GM08714 (cell line): ENCODE data around the gene CMTM1.
"Not testable (repeated sequence)": the region's sequence is repeated elsewhere in the genome, so short reads cannot be mapped to it uniquely, and the experiment has no call there.

Experiments used
- H3K4me3 ChIP-seq: fragments of 200-500 bp; sonication (Bioruptor generic); 2 replicates; pipeline ENCODE4 v1.5.1; 2014; ENCODE audit warnings: mild to moderate bottlenecking, low read length, inconsistent platforms
- ZNF274 ChIP-seq: IDR thresholded peaks from 2 replicates; pipeline ENCODE4 v1.6.1; 2012; ENCODE audit warnings: mild to moderate bottlenecking, low read depth, low read length

CMTM1 gene

GRCh38 chr16:66604376-66605176 is 38.3 kb downstream of the CMTM1 start, which contains the start of gene CMTM3:
TSS of gene CMTM3 (plus strand) at chr16:66604704. CDS start at chr16:66604806, 102 bp downstream.
- TF ChIP-seq ZNF274 = no peak
- peak within 1 kb of the TSS; percentile 52 for H3K4me3 ChIP-seq

- peak overlapping the region; percentile 52 for H3K4me3 ChIP-seq
- TF ChIP-seq ZNF274 = no peak
Observed at GRCh38 chr16:66605177-66605978, 39.1 kb downstream of the CMTM1 start.

GRCh38 chr16:66605979-66606751 is 39.9 kb downstream of the CMTM1 start:
- peak overlapping the region; percentile 52 for H3K4me3 ChIP-seq

GRCh38 chr16:66608241-66609138 is 42.3 kb downstream of the CMTM1 start:
- H3K4me3 ChIP-seq = no peak overlapping the region
- no peak for TF ChIP-seq ZNF274

More at GRCh38 chr16:66605979-66606751, 39.9 kb downstream of the CMTM1 start:
- TF ChIP-seq ZNF274 = no peak

- no peak overlapping the region for H3K4me3 ChIP-seq
- TF ChIP-seq ZNF274 = no peak
Observed at GRCh38 chr16:66609139-66609510, 42.9 kb downstream of the CMTM1 start.

GRCh38 chr16:66610111-66610820 is 44.0 kb downstream of the CMTM1 start:
- no peak for TF ChIP-seq ZNF274
- no peak overlapping the region for H3K4me3 ChIP-seq

GRCh38 chr16:66611911-66612310 is 45.7 kb downstream of the CMTM1 start:
- not testable (repeated sequence) for H3K4me3 ChIP-seq

GRCh38 chr16:66612422-66612821 is 46.2 kb downstream of the CMTM1 start:
- no peak overlapping the region for H3K4me3 ChIP-seq
- no peak for TF ChIP-seq ZNF274

GRCh38 chr16:66614161-66614802 is 48.0 kb downstream of the CMTM1 start:
- no peak overlapping the region for H3K4me3 ChIP-seq
- no peak for TF ChIP-seq ZNF274

GRCh38 chr16:66616169-66616568 is 49.9 kb downstream of the CMTM1 start:
- no peak for TF ChIP-seq ZNF274
- no peak overlapping the region for H3K4me3 ChIP-seq

- TF ChIP-seq ZNF274 = no peak
- no peak overlapping the region for H3K4me3 ChIP-seq
Observed at GRCh38 chr16:66616592-66616991, 50.4 kb downstream of the CMTM1 start.

- H3K4me3 ChIP-seq = no peak overlapping the region
- no peak for TF ChIP-seq ZNF274
Observed at GRCh38 chr16:66617010-66617434, 50.8 kb downstream of the CMTM1 start.

- TF ChIP-seq ZNF274 = no peak
- no peak overlapping the region for H3K4me3 ChIP-seq
Observed at GRCh38 chr16:66617728-66618127, 51.5 kb downstream of the CMTM1 start.
